AG04449 (cell line): Measurements from ENCODE around the gene CDH2.

Experiments
- CTCF ChIA-PET: fragments of 350-600 bp; formaldehyde crosslinking; extraction: SDS; loops from one replicate; lab custom pipeline; 2021; ENCODE audit warnings: antibody characterized with exemption; lab: Yijun Ruan, JAX
- POLR2A ChIA-PET: fragments of 400-600, 350-600 bp; formaldehyde crosslinking; extraction: SDS; loops from one replicate; lab custom pipeline; 2020; ENCODE audit warnings: antibody characterized with exemption, inconsistent platforms; lab: Yijun Ruan, JAX
- DNase-seq: peaks from one replicate; pipeline ENCODE4 v3.0.0-alpha.2; 2010; ENCODE audit warnings: low read depth, low spot score
- H3K4me3 ChIP-seq: 2 replicates; pipeline ENCODE4 v1.5.1; 2011; ENCODE audit warnings: low read depth, mild to moderate bottlenecking, control low read depth, low read length
- CTCF ChIP-seq: IDR thresholded peaks from one replicate; pipeline ENCODE4 v1.5.1; 2011; ENCODE audit warnings: mild to moderate bottlenecking, moderate library complexity, low read length, control low read depth, inconsistent platforms; ENCODE audit not compliant: insufficient read depth; ENCODE audit errors: missing control alignments

CDH2 gene

GRCh38 chr18:28045176-28045810 lies 131.6 kb downstream of the CDH2 start:
- H3K4me3 ChIP-seq, result no peak overlapping the region
- TF ChIP-seq CTCF, result no peak
- ChIA-PET CTCF (no interaction called here), POLR2A (no interaction called here)
- DNase-seq, result no peak

DNA sequence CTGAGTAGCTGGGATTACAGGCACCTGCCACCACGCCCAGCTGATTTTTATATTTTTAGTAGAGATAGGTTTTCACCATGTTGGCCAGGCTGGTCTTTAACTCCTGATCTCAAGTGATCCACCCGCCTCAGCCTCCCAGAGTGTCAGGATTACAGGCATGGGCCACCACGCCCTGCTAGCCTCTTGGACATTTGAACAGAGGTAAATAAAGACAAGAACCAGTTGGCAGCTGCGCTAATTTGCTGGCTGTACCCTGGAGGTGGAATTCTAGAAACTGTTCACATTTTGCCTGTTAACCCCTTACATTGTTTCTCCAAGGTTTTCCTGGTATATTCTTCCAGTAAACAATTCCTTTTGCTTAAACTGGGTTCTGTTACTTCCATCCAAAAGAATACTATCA lies 132.9 kb downstream of the CDH2 start:
- POLR2A ChIA-PET, result no interaction called here
- H3K4me3 ChIP-seq, result no peak overlapping the region
- DNase-seq, result no peak
- no peak for TF ChIP-seq CTCF
- CTCF ChIA-PET, result interaction anchor here (0.9 kb wide), 1 partner anchor 11 kb away, joined by 3 read pairs; no protein-coding TSS in a partner anchor

DNA sequence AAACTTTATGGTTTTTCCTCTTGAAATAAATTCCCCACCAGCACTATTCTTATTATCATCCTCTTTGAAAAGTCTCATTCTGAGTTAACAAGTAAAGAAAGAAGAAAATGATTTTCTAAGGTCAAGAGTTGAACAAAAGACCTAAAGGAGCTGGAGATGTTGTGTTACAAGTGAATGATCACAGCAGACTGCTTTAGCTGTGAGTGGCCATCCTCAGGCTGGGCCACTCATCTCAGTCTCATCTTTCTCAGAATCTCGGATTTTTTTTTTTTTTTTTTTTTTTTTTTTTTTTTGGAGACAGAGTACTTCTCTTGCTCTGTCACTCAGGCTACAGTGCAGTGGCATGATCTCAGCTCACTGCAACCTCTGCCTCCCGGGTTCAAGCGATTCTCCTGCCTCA lies 133.3 kb downstream of the CDH2 start:
- no peak for DNase-seq
- CTCF ChIA-PET, result interaction anchor here (0.9 kb wide), 1 partner anchor 11 kb away, joined by 3 read pairs; no protein-coding TSS in a partner anchor
- POLR2A ChIA-PET, result no interaction called here
- TF ChIP-seq CTCF, result no peak
- no peak overlapping the region for H3K4me3 ChIP-seq

DNA sequence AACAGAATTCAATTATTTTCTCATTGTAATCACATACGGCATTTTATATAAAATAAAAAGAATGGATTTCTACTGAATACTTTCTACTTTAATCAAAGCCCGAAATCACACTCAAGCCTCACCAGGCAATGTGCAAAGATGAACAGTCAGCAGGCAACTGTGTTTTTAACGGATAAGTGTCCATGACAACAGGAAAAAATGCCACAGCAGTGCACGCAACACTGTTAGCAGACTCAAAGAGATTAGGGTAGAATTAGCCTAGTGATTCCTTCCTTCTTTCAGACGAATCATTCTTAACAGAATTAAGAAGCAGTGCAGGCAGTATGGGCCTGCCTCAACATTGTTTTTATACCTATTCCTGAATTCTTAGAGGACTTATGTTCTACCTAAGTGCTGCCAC lies 135.6 kb downstream of the CDH2 start:
- no peak for TF ChIP-seq CTCF
- H3K4me3 ChIP-seq, result no peak overlapping the region
- ChIA-PET CTCF (no interaction called here), POLR2A (no interaction called here)
- DNase-seq, result no peak

DNA sequence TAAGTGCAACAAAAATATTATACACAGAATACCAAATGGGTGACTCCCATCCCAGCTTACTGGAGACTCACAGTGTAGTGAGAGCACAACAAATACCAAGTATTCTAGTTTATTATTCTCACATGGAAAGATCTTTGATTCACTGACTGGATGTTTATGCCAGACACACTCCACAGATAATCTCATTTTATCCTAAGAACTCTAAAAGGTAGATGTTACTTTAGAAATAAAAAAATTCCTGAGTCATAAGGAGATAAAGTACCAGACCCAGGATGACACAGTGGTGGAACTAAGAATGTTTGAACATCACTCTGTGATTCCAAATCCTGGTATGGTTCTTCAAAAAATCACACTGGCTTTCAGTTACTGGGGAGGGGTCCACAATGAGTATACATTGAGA lies 136.2 kb downstream of the CDH2 start:
- CTCF ChIA-PET, result no interaction called here
- H3K4me3 ChIP-seq, result no peak overlapping the region

GRCh38 chr18:28040211-28040610 lies 136.7 kb downstream of the CDH2 start:
- no peak for DNase-seq
- CTCF ChIA-PET, result no interaction called here
- H3K4me3 ChIP-seq, result no peak overlapping the region
- POLR2A ChIA-PET, result no interaction called here
- no peak for TF ChIP-seq CTCF

More for the DNA sequence above, 136.2 kb downstream of the CDH2 start:
- DNase-seq, result no peak
- TF ChIP-seq CTCF, result no peak
- POLR2A ChIA-PET, result no interaction called here
